Sigmoid colon (tissue), 7 donors: Measurements from ENCODE around the gene KLK12. TPM values are rescaled to one million over a fixed set of nuclear protein-coding genes. Genes with fewer than 3 reads are reported as not detected.
A peak's percentile ranks its signal among the peaks of the same experiment; 100 is the strongest.

Experiments used
- DNase-seq: peaks from one replicate; pipeline ENCODE4 v3.0.0-alpha.2; 2019
- H3K27ac ChIP-seq, 4 donors: fragments of 200-600 bp; sonication (generic); one replicate each; pipeline ENCODE4 v1.5.1; 2016 to 2019; ENCODE audit warnings: mild to moderate bottlenecking in 1 of 4
- H3K27me3 ChIP-seq, 3 donors: fragments of 200-600 bp; sonication (generic); one replicate each; pipeline ENCODE4 v1.5.1; 2019; ENCODE audit warnings: mild to moderate bottlenecking in 1 of 3
- H3K36me3 ChIP-seq, 4 donors: fragments of 200-600 bp; sonication (generic); one replicate each; pipeline ENCODE4 v1.5.1; 2016 to 2019
- H3K4me1 ChIP-seq, 4 donors: fragments of 200-600 bp; sonication (generic); one replicate each; pipeline ENCODE4 v1.5.1; 2017 to 2019
- H3K4me3 ChIP-seq, 4 donors: fragments of 200-600 bp; sonication (generic); one replicate each; pipeline ENCODE4 v1.5.1; 2017 to 2019; ENCODE audit warnings: mild to moderate bottlenecking in 2 of 4, moderate library complexity in 1 of 4
- H3K9me3 ChIP-seq, 4 donors: fragments of 200-600 bp in 3 of 4; sonication (generic) in 3 of 4; one replicate each; pipeline versions ENCODE4 v1.5.1 to v1.6.1; 2013 to 2019
- CTCF ChIP-seq, 4 experiments: fragments of 450-650 bp in 3 of 4; fragments of 200-600 bp in 1 of 4; IDR thresholded peaks; one replicate each; pipeline ENCODE4 v1.5.1; 2016 to 2019; ENCODE audit warnings: antibody characterized with exemption in 4 of 4, mild to moderate bottlenecking in 3 of 4, moderate library complexity in 2 of 4
- EP300 ChIP-seq, 4 donors: sonication (generic); formaldehyde crosslinking; IDR thresholded peaks; one replicate each; pipeline ENCODE4 v1.6.1; 2017; ENCODE audit warnings: antibody characterized with exemption in 4 of 4
- POLR2A ChIP-seq, 2 donors: fragments of 450-650 bp; IDR thresholded peaks; one replicate each; pipeline ENCODE4 v1.6.1; 2016; ENCODE audit warnings: antibody characterized with exemption in 2 of 2, mild to moderate bottlenecking in 2 of 2, moderate library complexity in 2 of 2
- POLR2AphosphoS5 ChIP-seq, 4 donors: sonication (generic); formaldehyde crosslinking; IDR thresholded peaks; one replicate each; pipeline ENCODE4 v1.6.1; 2017; ENCODE audit warnings: antibody characterized with exemption in 4 of 4
- WGBS, 2 donors: extraction: QIAGEN DNeasy Blood & Tissue Kit; methylation state at CpG; one replicate each; pipeline ENCODE4 v1.1.7; 2013; 5-methylcytosine and 5-hydroxymethylcytosine counted together
- intact Hi-C: fragments of 100-400 bp; cut with DNase I; formaldehyde crosslinking; loops from one replicate; pipeline ENCODE4 v1.15.1; 2023
- polyA plus RNA-seq, 3 donors: library from polyadenylated mRNA; stranded (reverse); fragments of 200-250 nt; gene quantifications; one replicate each; pipeline ENCODE4 v1.2.3, GENCODE V29; 2013
- total RNA-seq, 4 donors: library from RNA; depleted of rRNA; stranded (reverse); fragments of >200 nt; gene quantifications; one replicate each; pipeline ENCODE4 v1.1.0, GENCODE V29; 2016
- donor health status: healthy with polysubstance abuse.
- donor health status: Bipolar disorder and iron deficiency.
- donor health status: healthy.

Gene KLK12
- total and polyA plus RNA-seq, 7 donors, result 2.6 TPM; not detected in 6

- Histone ChIP-seq H3K4me3 (peak overlapping the region in 3 of 4 donors; percentile 1 to 27 (median 8)), H3K27ac (peak overlapping the region in 1 of 4 donors; percentile 18), H3K27me3 (peaks cover 18 to 88% (median 57%) of the 10 kb centered on the region in 3 donors), H3K4me1 (peaks cover 0 to 26% (median 18%) of the 10 kb centered on the region in 4 donors), H3K36me3 (no peaks in the 10 kb centered on the region), H3K9me3 (no peaks in the 10 kb centered on the region)
- no peak for DNase-seq
- intact Hi-C loops, result no loop called here
- WGBS, 2 donors, result 3 to 7% methylated on average over 68 of the region's 68 CpGs
- TF ChIP-seq POLR2AphosphoS5 (IDR thresholded peaks at IDR 0.05) (no peak), POLR2A (IDR thresholded peaks at IDR 0.05) (no peak), EP300 (IDR thresholded peaks at IDR 0.05) (no peak), CTCF (IDR thresholded peaks at IDR 0.05) (peak in 2 of 4 experiments; percentile 27 to 60)
These were observed 17.8 kb downstream of the KLK12 start for GRCh38 chr19:51016798-51017683.

DNA sequence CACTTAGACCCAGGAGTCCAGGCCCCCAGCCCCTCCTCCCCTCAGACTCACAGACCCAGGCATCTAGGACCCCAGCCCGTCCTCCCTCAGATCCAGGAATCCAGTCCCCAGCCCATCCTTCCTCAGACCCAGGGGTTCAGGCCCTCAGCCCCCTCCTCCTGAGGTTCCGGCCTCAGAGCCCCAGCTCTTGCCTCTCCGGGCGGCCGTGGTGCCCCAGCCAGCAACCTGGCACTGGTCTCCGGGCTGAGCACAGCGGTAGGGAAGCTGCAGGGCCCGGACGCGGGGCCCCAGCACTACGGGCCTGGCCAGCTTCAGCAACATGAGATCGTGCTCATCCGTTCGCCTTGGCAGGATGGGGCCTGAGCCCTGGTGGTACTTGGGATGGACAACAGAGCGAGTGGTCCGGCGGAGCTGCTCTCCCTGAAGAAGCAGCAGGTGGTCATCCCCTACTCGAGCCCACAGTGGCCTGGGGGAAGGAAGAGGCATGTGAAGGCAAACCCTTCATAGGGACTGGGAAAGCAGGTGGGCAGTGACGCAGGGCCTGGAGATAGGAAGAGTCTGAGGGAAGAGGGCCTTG, 19.0 kb downstream of the KLK12 start:
- H3K9me3 ChIP-seq, result no peaks in the 10 kb centered on the region
- H3K4me3 ChIP-seq, result no peak overlapping the region
- H3K36me3 ChIP-seq, result no peaks in the 10 kb centered on the region
- H3K4me1 ChIP-seq, result peaks cover 0 to 26% (median 18%) of the 10 kb centered on the region in 4 donors
- TF ChIP-seq CTCF (IDR thresholded peaks at IDR 0.05) (no peak), EP300 (IDR thresholded peaks at IDR 0.05) (no peak), POLR2AphosphoS5 (IDR thresholded peaks at IDR 0.05) (no peak), POLR2A (IDR thresholded peaks at IDR 0.05) (no peak)
- intact Hi-C loops, result no loop called here
- H3K27me3 ChIP-seq, result peaks cover 18 to 88% (median 57%) of the 10 kb centered on the region in 3 donors
- H3K27ac ChIP-seq, result no peak overlapping the region
- DNase-seq, result no peak
- WGBS, 2 donors, result 85 to 88% methylated on average over 19 of the region's 19 CpGs

- DNase-seq, result no peak
- H3K36me3 ChIP-seq, result no peaks in the 10 kb centered on the region
- intact Hi-C loops, result no loop called here
- no peaks in the 10 kb centered on the region for H3K9me3 ChIP-seq
- no peak overlapping the region for H3K4me3 ChIP-seq
- TF ChIP-seq EP300 (IDR thresholded peaks at IDR 0.05), result no peak
- TF ChIP-seq POLR2A (IDR thresholded peaks at IDR 0.05), result no peak
- TF ChIP-seq POLR2AphosphoS5 (IDR thresholded peaks at IDR 0.05), result no peak
- TF ChIP-seq CTCF (IDR thresholded peaks at IDR 0.05), result no peak
- H3K27ac ChIP-seq, result no peak overlapping the region
- H3K4me1 ChIP-seq, result peaks cover 0 to 20% (median 17%) of the 10 kb centered on the region in 4 donors
- WGBS, 2 donors, result 82 to 88% methylated on average over 6 of the region's 6 CpGs
- H3K27me3 ChIP-seq, result peaks cover 17 to 87% (median 63%) of the 10 kb centered on the region in 3 donors
These were observed 20.6 kb downstream of the KLK12 start for GRCh38 chr19:51014242-51014641.

DNA sequence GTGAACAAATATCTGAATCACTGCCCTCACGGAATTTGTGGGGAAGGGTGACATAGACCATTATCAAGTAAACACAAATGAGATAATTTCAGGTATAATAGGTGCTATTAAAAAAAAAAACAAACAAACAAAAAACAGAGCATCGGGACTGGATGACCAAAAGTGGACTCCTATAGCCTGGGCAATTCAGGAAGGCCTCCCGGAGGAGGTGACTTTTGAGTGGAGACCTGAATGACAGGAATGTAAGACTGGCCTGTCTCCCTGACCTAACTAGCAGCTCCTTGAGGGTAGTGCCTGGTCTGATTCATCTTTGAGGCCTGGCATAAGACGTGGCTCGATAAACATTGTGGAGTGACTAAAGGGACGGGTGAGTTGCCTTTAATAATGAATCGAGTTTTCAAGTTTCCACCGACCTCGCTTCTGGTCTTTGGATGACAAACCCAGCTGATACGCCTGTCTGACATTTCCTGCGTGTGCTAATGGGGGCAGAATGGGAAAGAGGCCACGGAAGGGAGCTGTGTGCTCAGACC, 22.1 kb downstream of the KLK12 start:
- no peak overlapping the region for H3K4me3 ChIP-seq
- intact Hi-C loops, result no loop called here
- H3K27me3 ChIP-seq, result peaks cover 10 to 79% (median 50%) of the 10 kb centered on the region in 3 donors
- TF ChIP-seq POLR2A (IDR thresholded peaks at IDR 0.05) (no peak), CTCF (IDR thresholded peaks at IDR 0.05) (no peak), EP300 (IDR thresholded peaks at IDR 0.05) (no peak), POLR2AphosphoS5 (IDR thresholded peaks at IDR 0.05) (no peak)
- no peak for DNase-seq
- H3K4me1 ChIP-seq, result peaks cover 0 to 8% (median 8%) of the 10 kb centered on the region in 4 donors
- no peaks in the 10 kb centered on the region for H3K9me3 ChIP-seq
- WGBS, 2 donors, result 63 to 73% methylated on average over 12 of the region's 12 CpGs
- no peak overlapping the region for H3K27ac ChIP-seq
- H3K36me3 ChIP-seq, result no peaks in the 10 kb centered on the region
